ENCODE data around the gene CDH24.
A peak's percentile ranks its signal among the peaks of the same experiment; 100 is the strongest.

Gene CDH24

GRCh38 chr14:23063601-23064000, 6.3 kb upstream of the CDH24 start:
- Mint-ChIP-seq H3K36me3 (ENCODE audit: low read depth) (peaks cover 100% of the 10 kb centered on the region), H3K27me3 (no peaks in the 10 kb centered on the region), H3K4me1 (ENCODE audit: low read depth) (peaks cover 20% of the 10 kb centered on the region), H3K27ac (no peak overlapping the region), H3K4me3 (no peak overlapping the region), H3K9me3 (no peaks in the 10 kb centered on the region)
- intact Hi-C loops (cut with micrococcal nuclease) = no loop called here

DNA sequence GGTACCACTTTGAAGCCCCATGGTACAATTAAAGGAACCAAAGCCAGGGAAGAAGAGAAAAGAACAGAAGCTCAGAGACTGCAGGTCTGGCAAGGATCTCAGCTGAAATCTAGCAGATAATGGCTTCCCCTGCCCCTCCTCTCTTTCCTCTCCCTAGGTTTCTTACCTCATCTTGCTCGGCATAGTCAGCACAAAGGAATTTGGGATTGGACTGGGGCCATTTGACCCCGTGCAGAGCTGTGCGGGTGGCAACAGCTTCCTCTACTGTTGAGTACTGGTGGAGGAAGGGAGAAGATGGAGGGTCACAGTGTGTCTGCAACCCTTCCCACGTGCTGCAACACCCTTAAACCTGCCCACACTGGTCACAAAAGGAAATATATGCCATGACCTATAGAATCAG, 4.7 kb upstream of the CDH24 start:
- intact Hi-C loops (cut with micrococcal nuclease) = no loop called here
- Mint-ChIP-seq H3K4me1 (ENCODE audit: low read depth) (peaks cover 25% of the 10 kb centered on the region), H3K9me3 (no peaks in the 10 kb centered on the region), H3K27me3 (peaks cover 3% of the 10 kb centered on the region), H3K4me3 (no peak overlapping the region), H3K36me3 (ENCODE audit: low read depth) (peaks cover 90% of the 10 kb centered on the region), H3K27ac (no peak overlapping the region)

DNA sequence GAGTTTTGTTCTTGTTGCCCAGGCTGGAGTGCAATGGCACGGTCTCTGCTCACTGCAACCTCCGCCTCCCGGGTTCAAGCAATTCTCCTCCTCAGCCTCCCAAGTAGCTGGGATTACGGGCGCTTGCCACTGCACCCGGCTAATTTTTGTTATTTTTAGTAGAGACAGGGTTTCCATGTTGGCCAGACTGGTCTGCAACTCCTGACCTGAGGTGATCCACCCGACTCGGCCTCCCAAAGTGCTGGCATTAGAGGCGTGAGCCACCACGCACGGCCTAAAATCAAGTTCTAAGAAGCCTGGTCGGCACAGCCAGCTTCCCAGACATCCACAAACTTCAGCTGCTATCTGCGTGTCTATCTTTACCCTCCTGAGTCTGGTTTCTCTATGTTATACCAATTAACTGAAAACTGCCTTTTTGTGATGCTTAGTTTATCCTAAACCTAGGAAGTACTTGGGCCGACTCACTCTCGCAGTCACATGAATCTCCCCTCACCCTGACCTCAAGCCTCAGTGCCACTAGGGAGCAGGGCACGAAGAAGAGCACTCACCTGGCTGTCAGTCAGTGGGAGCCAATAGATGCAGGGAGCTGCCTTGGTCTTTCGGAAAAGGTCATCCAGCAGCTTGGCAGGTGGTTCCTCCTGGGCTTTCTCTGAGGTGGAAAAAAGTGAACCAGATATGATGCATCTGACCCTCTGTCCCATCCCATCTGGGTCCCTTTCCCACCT, 3.4 kb upstream of the CDH24 start:
- Mint-ChIP-seq H3K4me1 (ENCODE audit: low read depth) (peaks cover 34% of the 10 kb centered on the region), H3K9me3 (no peaks in the 10 kb centered on the region), H3K4me3 (no peak overlapping the region), H3K27me3 (peaks cover 14% of the 10 kb centered on the region), H3K36me3 (ENCODE audit: low read depth) (peaks cover 76% of the 10 kb centered on the region), H3K27ac (no peak overlapping the region)
- intact Hi-C loops (cut with micrococcal nuclease) = no loop called here

DNA sequence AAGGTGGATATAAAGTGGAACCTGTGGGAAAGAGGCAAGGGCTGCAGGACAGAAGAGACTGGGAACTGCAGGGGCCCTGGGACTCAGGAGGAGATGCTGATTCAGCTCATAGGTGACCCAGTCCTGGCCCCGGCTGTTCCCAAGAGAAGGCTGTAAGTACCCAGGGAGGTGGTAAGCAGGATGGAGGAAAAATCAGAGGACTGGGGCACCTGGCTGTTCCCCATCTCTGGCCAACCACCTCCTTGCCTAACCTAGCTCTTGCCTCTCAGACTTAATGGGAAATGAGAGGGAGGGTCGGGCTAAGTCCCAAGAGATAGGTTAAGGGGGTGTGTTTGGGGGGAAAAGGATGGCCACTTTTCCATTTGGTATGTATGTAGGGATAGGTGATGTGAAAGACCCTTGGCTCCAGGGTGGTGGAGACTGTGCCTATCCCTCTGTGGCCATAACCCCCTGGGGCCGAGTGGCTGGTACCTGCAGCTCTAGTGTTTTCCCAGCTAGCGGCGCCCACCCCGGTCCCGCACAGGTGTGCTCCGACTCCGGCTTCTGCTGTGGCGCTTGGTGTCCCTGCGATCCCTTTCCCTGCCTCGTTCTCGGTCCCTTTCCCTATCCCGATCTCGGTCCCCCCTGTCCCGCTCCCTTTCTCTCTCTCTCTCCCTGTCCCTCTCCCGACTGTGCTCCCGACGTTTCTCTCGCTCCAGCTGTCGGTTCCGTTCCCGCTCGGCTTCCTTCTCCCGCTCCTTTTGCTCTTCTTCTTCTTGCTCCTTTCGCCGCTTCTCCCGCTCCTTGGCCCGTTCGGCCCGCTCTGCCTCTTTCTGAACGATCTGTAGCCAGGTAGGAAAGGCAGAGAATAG, 1.6 kb upstream of the CDH24 start:
- intact Hi-C loops (cut with micrococcal nuclease) = loop anchor here (1.0 kb wide), 1 partner anchor 73 kb away; no protein-coding TSS in a partner anchor
- H3K4me3 Mint-ChIP-seq = no peak overlapping the region
- no peak overlapping the region for H3K27ac Mint-ChIP-seq
- H3K36me3 Mint-ChIP-seq (ENCODE audit: low read depth) = peaks cover 58% of the 10 kb centered on the region
- no peaks in the 10 kb centered on the region for H3K9me3 Mint-ChIP-seq
- H3K4me1 Mint-ChIP-seq (ENCODE audit: low read depth) = peaks cover 30% of the 10 kb centered on the region
- H3K27me3 Mint-ChIP-seq = peaks cover 20% of the 10 kb centered on the region

DNA sequence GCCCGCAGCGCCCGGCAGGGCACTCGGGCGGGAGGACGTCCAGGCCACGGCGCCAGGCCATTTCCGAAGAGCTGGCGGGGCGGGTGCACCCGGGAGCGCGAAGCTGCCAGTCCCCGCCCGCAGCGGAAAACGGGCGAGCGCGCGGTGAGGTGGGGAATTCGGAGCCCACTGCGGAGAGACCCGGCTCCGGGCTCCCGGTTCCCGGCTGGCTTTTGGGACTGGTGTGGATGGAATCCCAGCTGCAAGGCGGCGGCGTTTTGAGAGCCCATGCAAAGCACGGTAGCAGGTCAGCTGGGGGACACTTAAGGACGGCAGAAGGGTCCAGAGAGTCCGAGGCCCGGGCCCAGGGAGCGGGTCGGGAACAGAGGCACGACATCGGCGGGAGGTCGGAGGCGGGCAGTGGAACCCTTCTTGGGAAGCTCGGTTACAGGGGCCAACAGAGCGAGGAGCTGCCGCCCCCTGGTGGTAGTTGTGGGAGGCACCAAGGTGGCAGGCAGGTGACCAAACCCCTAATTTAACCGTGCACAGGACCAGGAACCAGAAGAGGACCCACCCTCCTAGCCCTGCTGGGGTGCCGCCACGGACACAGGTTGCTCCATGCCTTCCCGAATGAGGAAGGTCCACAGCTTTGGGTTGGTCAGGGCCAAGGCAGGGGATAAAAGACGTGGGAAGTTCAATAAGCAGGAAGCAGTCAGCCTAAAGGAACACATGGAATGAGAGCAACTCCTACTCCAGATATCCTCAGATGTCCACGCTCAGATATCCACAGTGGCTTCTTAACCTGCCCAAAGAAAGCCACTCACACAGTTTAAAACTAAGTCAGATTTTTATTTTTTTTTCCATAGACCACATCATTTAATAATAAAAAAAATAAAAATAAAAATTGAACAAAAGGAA, 685 bp upstream of the CDH24 start:
- Mint-ChIP-seq H3K9me3 (no peaks in the 10 kb centered on the region), H3K36me3 (ENCODE audit: low read depth) (peaks cover 50% of the 10 kb centered on the region), H3K4me1 (ENCODE audit: low read depth) (peaks cover 30% of the 10 kb centered on the region), H3K4me3 (peak overlapping the region; percentile 78), H3K27ac (no peak overlapping the region), H3K27me3 (peaks cover 20% of the 10 kb centered on the region)
- intact Hi-C loops (cut with micrococcal nuclease) = loop anchor here (1.0 kb wide), 1 partner anchor 72 kb away; no protein-coding TSS in a partner anchor

- H3K36me3 Mint-ChIP-seq (ENCODE audit: low read depth) = peaks cover 33% of the 10 kb centered on the region
- peaks cover 30% of the 10 kb centered on the region for H3K4me1 Mint-ChIP-seq (ENCODE audit: low read depth)
- H3K27me3 Mint-ChIP-seq = peaks cover 22% of the 10 kb centered on the region
- peak overlapping the region; percentile 28 for H3K27ac Mint-ChIP-seq
- peak overlapping the region; percentile 76 for H3K4me3 Mint-ChIP-seq
- intact Hi-C loops (cut with micrococcal nuclease) = no loop called here
- H3K9me3 Mint-ChIP-seq = no peaks in the 10 kb centered on the region
Observed at GRCh38 chr14:23056145-23056955, 970 bp downstream of the CDH24 start.

- intact Hi-C loops (cut with micrococcal nuclease) = no loop called here
- no peaks in the 10 kb centered on the region for H3K9me3 Mint-ChIP-seq
Observed at GRCh38 chr14:23055621-23056144, 1.6 kb downstream of the CDH24 start.

GRCh38 chr14:23055147-23055550, 2.2 kb downstream of the CDH24 start:
- peaks cover 21% of the 10 kb centered on the region for H3K36me3 Mint-ChIP-seq (ENCODE audit: low read depth)
- no peak overlapping the region for H3K27ac Mint-ChIP-seq
- H3K27me3 Mint-ChIP-seq = peaks cover 22% of the 10 kb centered on the region
- intact Hi-C loops (cut with micrococcal nuclease) = no loop called here
- H3K4me3 Mint-ChIP-seq = no peak overlapping the region
- no peaks in the 10 kb centered on the region for H3K9me3 Mint-ChIP-seq
- H3K4me1 Mint-ChIP-seq (ENCODE audit: low read depth) = peaks cover 38% of the 10 kb centered on the region

More at GRCh38 chr14:23055621-23056144, 1.6 kb downstream of the CDH24 start:
- Mint-ChIP-seq H3K36me3 (ENCODE audit: low read depth) (peaks cover 26% of the 10 kb centered on the region), H3K4me1 (ENCODE audit: low read depth) (peaks cover 37% of the 10 kb centered on the region), H3K4me3 (no peak overlapping the region), H3K27me3 (peaks cover 22% of the 10 kb centered on the region), H3K27ac (no peak overlapping the region)

- Mint-ChIP-seq H3K36me3 (ENCODE audit: low read depth) (peaks cover 12% of the 10 kb centered on the region), H3K27me3 (peaks cover 22% of the 10 kb centered on the region), H3K9me3 (no peaks in the 10 kb centered on the region), H3K4me3 (no peak overlapping the region), H3K4me1 (ENCODE audit: low read depth) (peaks cover 36% of the 10 kb centered on the region), H3K27ac (no peak overlapping the region)
- intact Hi-C loops (cut with micrococcal nuclease) = no loop called here
Observed at GRCh38 chr14:23054000-23054811, 3.1 kb downstream of the CDH24 start.

GRCh38 chr14:23053426-23053825, 3.9 kb downstream of the CDH24 start:
- H3K27ac Mint-ChIP-seq = no peak overlapping the region
- peaks cover 32% of the 10 kb centered on the region for H3K4me1 Mint-ChIP-seq (ENCODE audit: low read depth)
- peaks cover 4% of the 10 kb centered on the region for H3K36me3 Mint-ChIP-seq (ENCODE audit: low read depth)
- H3K4me3 Mint-ChIP-seq = no peak overlapping the region
- H3K27me3 Mint-ChIP-seq = peaks cover 22% of the 10 kb centered on the region
- no peaks in the 10 kb centered on the region for H3K9me3 Mint-ChIP-seq
- intact Hi-C loops (cut with micrococcal nuclease) = no loop called here

GRCh38 chr14:23052671-23053070, 4.6 kb downstream of the CDH24 start:
- Mint-ChIP-seq H3K4me1 (ENCODE audit: low read depth) (peaks cover 25% of the 10 kb centered on the region), H3K36me3 (ENCODE audit: low read depth) (no peaks in the 10 kb centered on the region), H3K4me3 (no peak overlapping the region), H3K27me3 (peaks cover 22% of the 10 kb centered on the region), H3K27ac (no peak overlapping the region), H3K9me3 (no peaks in the 10 kb centered on the region)
- intact Hi-C loops (cut with micrococcal nuclease) = no loop called here

GRCh38 chr14:23052182-23052623, 5.1 kb downstream of the CDH24 start:
- Mint-ChIP-seq H3K9me3 (no peaks in the 10 kb centered on the region), H3K4me3 (no peak overlapping the region), H3K4me1 (ENCODE audit: low read depth) (peaks cover 24% of the 10 kb centered on the region), H3K27ac (no peak overlapping the region), H3K27me3 (peaks cover 27% of the 10 kb centered on the region), H3K36me3 (ENCODE audit: low read depth) (no peaks in the 10 kb centered on the region)
- intact Hi-C loops (cut with micrococcal nuclease) = no loop called here
